NCI-H748 treated with DMSO at 0.1 percent for 48 hours (cell line): Measurements from ENCODE around the gene RELN.
"Not testable (repeated sequence)": the region's sequence is repeated elsewhere in the genome, so short reads cannot be mapped to it uniquely, and the experiment has no call there.

Experiments used
- DNase-seq: peaks from one replicate; lab custom pipeline; 2025; lab: John Stamatoyannopoulos, UW

RELN gene

DNA sequence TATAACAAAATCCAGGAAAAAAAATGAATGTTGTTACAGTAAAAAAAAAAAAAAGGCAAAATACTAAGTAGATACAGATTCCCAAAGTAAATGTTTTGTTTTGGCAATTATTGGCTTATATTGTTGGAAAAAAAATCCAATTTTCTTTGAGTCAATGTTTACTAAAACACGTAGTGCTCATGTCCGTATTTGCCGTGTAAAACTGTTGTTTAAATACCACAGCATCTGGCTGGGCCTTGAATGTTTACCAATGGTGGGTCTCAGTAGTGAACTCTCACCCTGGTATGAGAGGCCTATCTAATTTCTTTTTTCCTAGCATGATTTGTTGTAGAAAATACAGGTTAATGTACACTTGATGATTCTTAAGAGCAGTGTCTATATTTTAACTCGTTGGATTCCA, 502.0 kb downstream of the RELN start:
- DNase-seq, result peak; percentile 78

GRCh38 chr7:103486873-103487272, 502.6 kb downstream of the RELN start:
- DNase-seq, result not testable (repeated sequence)

- no peak for DNase-seq
These were observed 508.7 kb downstream of the RELN start for GRCh38 chr7:103480771-103481170.

DNA sequence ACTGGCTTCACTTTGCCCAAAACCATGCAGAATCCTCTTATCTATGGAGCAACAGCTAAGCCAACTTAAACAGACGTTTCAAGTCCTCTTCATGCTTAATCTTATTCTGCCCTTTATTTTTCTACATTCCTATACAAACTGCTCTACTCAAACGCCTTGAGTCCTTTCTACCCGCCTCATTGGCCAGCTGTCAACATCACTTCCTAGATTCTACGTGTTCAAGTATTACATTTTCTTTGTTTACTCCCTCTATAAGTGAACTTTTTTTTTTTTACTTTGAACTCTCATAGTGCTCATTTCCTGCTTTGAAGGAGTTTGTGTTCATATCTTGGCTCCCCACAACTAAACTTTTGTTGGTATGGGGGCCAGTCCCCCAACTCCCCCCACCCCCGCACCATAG, 514.5 kb downstream of the RELN start:
- no peak for DNase-seq

- no peak for DNase-seq
These were observed 520.1 kb downstream of the RELN start for GRCh38 chr7:103469095-103469948.

DNA sequence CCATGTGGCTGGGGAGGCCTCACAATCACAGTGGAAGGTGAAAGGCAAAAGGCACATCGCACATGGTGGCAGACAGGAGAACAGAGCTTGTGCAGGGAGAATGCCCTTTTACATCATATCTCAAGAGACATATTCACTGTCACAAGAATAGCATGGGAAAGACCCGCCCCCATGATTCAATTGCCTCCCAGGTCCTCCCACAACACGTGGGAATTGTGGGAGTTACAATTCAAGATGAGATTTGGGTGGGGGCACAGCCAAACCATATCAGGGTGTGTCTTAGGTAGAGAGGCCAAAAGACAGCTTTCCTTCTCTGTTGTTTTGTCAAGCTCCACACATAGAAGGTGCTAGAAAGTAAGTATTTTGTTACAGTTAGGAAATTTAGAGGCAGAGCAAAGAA, 522.6 kb downstream of the RELN start:
- no peak for DNase-seq

GRCh38 chr7:103462358-103462757, 527.1 kb downstream of the RELN start:
- DNase-seq, result no peak

- DNase-seq, result peak; percentile 89
These were observed 542.1 kb downstream of the RELN start for GRCh38 chr7:103447073-103447960.

DNA sequence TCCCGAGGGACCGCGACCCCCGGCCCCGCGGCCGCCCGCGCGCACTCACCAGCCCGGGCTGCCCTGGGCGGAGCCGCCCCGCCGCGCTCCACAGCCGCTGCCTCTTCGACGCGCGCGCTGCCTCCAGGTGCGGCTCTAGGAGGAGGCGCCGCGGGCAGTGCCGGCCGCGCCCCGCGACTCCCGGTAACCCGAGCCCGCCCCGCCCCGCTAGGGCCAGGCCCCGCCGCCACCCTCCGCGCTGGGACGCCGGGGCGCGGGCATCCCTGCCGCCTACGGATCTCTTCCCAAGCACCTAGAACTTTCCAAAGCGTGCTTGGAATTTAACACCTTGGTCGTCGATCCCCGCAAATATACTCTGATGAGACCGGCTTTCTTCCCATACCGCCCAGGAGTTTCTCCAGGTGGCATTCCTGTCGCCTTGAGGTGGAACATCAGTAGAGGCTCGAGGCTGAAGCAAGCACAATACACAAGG, 543.4 kb downstream of the RELN start, which contains the start of gene SLC26A5:
Gene SLC26A5 (minus strand): TSS at position 159 of the 472 bp plus-strand sequence. CDS start 24,693 bp downstream, outside the sequence.
- DNase-seq, result peak; percentile 27

DNA sequence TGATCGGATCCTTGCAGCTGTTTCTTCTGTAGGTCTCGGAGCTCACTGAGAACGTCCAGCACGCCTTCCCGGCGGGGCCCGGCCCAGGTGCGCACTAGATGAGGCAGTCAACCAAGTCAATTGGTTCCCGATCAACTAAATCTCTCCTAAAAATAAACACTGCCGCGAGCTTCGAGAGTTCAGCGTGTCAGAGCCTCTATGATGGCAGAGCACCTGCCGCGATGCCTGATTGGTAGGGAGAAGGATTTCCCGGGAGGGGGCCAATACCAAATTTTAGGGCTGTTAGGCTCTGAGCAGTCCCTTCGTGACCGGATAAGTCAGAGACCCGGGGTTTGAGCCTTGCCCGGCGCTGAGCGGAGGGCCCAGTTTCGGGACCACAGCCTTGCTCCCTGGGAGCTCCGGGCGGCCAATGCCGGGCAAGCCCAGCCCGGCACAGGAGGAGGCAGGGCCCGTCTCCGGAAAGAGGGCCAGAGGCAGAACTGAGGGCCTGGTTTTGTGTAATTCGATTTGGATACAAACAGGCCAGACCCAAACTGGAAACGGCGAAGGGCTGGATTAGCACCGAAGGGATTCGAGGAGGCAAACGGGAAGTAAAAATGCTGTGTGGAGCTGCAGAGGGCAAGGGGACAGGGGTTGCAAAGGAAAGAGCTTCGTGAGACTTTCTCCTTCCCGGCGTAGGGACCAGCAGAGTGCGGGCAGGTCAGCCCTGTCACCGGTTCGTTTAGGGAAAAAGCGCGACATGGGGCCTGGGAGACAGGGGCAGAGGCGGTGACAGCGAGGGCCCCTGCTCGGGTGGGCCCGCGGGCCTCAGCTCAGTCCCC, 544.0 kb downstream of the RELN start:
- no peak for DNase-seq

DNA sequence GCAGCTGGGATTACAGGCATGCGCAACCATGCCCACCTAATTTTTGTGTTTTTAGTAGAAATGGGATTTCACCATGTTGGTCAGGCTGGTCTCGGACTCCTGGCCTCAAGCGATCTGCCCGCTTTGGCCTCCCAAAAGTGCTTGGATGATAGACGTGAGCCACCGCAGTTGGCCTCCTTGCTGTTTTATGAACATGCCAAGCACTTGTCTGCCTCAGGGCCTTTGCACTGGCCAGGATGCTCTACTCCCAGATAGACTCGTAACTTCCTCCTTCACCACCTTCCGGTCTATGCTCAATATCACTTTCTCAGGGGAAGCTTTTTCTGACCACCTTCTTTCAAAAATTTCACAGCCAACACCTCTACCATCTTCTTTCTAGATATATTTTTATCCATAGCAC, 549.8 kb downstream of the RELN start:
- no peak for DNase-seq

DNA sequence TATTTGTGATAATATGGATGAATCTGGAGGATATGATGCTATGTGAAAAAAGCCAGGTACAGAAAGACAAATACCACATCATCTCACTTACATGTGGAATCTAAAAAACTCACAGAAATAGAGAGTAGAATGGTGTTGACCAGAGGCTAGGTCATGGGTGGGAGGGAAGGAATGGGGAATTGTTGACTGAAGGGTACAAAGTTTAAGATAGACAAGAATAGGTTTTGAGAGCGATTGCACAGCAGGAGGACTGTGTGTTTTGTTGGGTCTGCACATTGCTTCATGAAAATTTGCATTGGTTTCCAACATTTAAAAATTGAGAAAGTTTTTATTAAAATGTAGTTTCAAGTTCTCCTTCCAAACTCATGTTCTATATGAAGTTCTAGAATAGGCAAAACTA, 551.8 kb downstream of the RELN start:
- no peak for DNase-seq

GRCh38 chr7:103432712-103433111, 556.7 kb downstream of the RELN start:
- no peak for DNase-seq

GRCh38 chr7:103425177-103425576, 564.3 kb downstream of the RELN start:
- no peak for DNase-seq

- no peak for DNase-seq
These were observed 565.8 kb downstream of the RELN start for GRCh38 chr7:103423467-103424179.
